GM12872 (cell line): ENCODE measurements around the gene TOPBP1.
A peak's percentile ranks its signal among the peaks of the same experiment; 100 is the strongest.

ENCODE experiments used
- TF ChIP-seq, protein P1 (sequence below): IDR thresholded peaks from 3 replicates; pipeline ENCODE4 v1.5.1; 2011; ENCODE audit warnings: low read depth, mild to moderate bottlenecking, low read length, moderate library complexity; ENCODE audit not compliant: insufficient read depth

The TOPBP1 gene

DNA sequence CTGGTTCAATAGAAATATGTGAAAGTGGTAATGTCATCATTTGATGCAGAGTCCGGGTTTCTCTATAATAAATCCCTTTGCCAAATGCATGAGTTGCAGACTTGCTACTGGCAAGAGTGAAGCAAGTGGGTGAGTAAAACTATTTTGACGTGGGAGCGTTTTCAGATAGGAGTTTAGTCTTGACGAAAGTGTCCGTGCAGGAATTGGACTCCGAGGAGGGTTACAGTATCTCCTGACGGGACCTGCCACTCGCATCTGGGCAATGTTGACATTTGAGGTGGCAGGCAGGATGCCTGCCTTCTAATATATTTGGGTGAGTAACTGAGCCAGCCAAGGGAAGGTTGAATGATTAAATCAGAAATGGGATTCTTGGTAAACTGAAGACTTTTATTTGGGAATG lies 72.2 kb downstream of the TOPBP1 start:
- TF ChIP-seq, protein P1, sequence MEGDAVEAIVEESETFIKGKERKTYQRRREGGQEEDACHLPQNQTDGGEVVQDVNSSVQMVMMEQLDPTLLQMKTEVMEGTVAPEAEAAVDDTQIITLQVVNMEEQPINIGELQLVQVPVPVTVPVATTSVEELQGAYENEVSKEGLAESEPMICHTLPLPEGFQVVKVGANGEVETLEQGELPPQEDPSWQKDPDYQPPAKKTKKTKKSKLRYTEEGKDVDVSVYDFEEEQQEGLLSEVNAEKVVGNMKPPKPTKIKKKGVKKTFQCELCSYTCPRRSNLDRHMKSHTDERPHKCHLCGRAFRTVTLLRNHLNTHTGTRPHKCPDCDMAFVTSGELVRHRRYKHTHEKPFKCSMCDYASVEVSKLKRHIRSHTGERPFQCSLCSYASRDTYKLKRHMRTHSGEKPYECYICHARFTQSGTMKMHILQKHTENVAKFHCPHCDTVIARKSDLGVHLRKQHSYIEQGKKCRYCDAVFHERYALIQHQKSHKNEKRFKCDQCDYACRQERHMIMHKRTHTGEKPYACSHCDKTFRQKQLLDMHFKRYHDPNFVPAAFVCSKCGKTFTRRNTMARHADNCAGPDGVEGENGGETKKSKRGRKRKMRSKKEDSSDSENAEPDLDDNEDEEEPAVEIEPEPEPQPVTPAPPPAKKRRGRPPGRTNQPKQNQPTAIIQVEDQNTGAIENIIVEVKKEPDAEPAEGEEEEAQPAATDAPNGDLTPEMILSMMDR: no peak

DNA sequence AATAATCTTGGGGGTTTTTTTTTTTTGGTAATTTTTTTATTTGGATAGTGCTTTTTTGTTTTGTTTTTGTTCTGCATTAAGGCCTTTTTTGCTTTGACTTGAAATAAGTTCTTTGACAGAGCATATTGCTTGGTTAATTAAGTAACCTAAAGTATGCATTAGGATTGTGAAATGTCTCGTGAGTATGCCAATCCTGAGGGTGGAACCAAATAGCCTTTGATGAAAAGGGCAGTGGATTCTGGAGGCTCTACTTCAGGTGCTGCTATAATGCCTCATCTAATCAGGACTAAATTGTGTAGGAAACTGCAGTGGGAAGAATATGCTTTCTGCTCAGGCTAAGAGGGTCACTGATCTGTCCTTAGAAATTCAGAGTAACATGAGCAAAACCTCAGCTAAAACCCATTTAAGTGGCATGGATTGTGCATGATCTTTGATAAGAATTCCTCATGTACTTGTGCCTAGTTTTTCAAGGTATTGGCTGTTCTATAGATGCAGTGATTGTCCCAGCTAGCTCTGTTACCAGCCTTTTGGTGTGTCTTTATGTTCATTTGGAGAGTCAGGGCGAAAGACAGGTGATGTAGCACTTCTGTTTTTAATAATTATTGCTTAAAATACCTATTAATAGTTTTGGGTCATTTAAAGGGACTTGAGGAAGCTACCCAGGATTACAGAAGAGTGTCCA lies 72.8 kb downstream of the TOPBP1 start:
- TF ChIP-seq, protein P1: no peak

DNA sequence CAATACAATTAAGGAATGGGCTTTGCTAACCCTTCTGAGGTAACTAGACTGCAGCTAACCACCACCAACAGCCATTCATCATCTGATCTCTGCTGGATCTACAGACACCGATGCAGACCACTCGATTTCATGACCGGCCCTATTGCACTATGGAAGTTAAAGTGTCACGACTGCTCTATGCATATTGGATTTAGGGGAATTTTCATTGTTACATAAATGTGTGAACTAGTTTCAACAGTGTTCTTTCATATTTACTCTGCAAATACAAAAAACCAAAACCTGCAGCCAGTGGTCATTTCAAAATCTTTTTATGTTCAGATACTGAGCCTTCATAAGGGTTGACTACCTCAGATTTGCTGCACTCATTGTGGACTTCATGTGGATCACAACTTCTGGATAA lies 73.7 kb downstream of the TOPBP1 start:
- TF ChIP-seq, protein P1: no peak

DNA sequence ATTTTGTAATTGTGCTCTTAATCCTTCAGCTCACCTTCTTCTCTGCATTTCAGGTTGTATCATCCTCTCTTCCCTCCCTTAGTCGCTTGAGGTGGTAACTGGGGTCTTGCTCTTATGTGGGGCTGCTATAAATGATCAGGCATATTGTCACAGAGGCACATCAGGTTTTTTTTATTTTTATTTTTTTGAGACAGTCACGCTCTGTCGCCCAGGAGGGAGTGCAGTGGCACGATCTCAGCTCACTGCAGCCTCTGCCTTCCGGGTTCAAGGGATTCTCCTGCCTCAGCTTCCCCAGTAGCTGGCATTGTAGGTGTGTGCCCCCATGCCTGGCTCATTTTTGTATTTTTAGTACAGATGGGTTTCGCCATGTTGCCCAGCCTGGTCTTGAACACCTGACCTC lies 78.3 kb downstream of the TOPBP1 start:
- TF ChIP-seq, protein P1: no peak

DNA sequence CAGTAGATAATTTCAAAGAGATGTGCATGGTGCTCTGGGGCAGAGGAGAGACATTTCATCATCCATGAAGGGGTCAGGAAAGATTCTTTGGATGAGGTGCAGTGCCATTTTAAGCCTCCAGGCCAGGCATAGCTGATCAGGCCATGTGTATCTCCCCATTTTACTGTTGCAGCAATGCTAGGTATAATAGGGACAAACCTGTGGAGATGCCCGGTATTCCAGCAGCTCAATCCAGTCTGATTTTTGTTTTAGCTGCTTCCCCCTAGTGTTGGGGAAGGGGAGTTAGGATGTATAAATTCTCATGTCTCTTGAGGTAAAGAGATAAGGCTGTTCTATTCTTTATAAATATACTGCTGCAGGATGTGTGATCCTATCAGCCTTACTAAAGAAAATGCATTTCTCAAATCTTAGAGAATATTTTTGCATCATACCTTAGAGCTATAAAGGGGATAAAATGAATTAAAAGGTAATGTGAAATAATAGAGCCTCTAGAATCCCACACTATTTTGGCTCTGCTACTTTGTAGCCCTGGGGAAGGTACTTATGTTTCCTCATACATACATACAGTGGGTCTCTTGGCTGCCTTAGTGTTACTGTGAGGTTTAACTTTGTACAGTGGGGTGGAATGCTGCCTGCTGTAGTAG lies 83.1 kb downstream of the TOPBP1 start:
- TF ChIP-seq, protein P1: peak; percentile 58; the same call in 2 of the 3 replicates

DNA sequence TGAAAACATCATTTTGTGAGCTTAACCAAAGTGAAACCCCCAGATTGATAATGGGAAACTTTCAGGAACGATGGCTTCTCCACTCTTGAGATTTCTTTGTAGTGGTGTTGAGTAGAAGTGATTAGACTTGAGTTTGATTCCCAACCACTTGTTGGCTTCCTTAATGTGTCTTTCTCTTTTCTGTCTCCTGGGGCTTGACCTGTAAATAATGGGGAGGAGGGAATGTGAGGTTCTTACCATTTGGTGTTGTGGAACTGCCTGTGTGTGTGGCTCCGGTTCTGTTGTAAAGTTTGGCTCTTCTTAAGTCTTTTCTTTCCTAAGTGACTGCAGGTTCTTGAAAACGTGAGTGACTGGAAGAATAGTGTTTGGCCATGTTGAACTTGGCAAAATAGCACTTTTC lies 85.6 kb downstream of the TOPBP1 start:
- TF ChIP-seq, protein P1: no peak

DNA sequence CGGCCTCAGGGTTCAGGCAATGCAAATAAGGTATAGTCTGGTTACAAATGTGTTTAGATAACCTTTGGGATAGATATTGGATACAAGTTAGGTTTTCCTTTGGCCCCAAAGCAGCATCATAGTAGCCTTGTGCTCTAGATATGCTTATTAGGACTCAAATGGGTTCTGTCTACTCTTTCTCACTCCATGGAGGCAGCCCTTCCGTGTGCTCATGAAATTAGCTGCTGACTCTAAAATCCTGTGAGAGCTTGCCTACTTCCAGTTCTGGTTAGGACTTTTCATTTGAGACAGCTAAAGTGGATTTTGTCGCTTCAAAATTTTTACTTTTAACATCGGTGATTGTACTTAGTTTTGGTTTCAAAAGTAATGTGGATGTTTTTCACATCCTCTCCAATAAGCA lies 86.7 kb downstream of the TOPBP1 start:
- TF ChIP-seq, protein P1: no peak
